Keratinocyte (primary cell): Measurements from ENCODE around the gene NTN1. TPM values are rescaled to one million over a fixed set of nuclear protein-coding genes. Genes with fewer than 3 reads are reported as not detected.

Experiments used
- DNase-seq: peaks from one replicate; pipeline ENCODE4 v3.0.0-alpha.2; 2011; ENCODE audit warnings: low read depth, missing footprints, low spot score
- FAIRE-seq: peaks from 2 replicates; lab custom pipeline; 2011; peaks lifted over from hg19 to GRCh38; lab: Jason Lieb, UNC
- H2AFZ ChIP-seq: 2 replicates; pipeline ENCODE4 v1.6.0; 2012; ENCODE audit warnings: low read length, control low read depth, inconsistent platforms; ENCODE audit not compliant: control insufficient read depth
- H3K27ac ChIP-seq: 2 replicates; pipeline ENCODE4 v1.5.1; 2011; ENCODE audit warnings: low read length; ENCODE audit not compliant: control insufficient read depth, insufficient read depth
- H3K27me3 ChIP-seq: 3 replicates; pipeline ENCODE4 v1.6.0; 2011; ENCODE audit warnings: low read length; ENCODE audit not compliant: control insufficient read depth, insufficient read depth; ENCODE audit errors: extremely low read depth
- H3K36me3 ChIP-seq, 2 experiments: 2 replicates in 1 of 2; 3 replicates in 1 of 2; pipeline ENCODE4 v1.5.1; 2011; ENCODE audit warnings: low read length in 2 of 2, mild to moderate bottlenecking in 1 of 2; ENCODE audit not compliant: control insufficient read depth in 2 of 2, insufficient read depth in 2 of 2; ENCODE audit errors: extremely low read depth in 1 of 2
- H3K4me1 ChIP-seq: 3 replicates; pipeline ENCODE4 v1.5.1; 2011; ENCODE audit warnings: low read length; ENCODE audit not compliant: control insufficient read depth, insufficient read depth; ENCODE audit errors: extremely low read depth
- H3K4me2 ChIP-seq: 3 replicates; pipeline ENCODE4 v1.6.0; 2011; ENCODE audit warnings: low read depth, low read length; ENCODE audit not compliant: control insufficient read depth, insufficient read depth; ENCODE audit errors: extremely low read depth
- H3K4me3 ChIP-seq, 3 experiments: fragments of 200-600 bp in 1 of 3; sonication (generic) in 1 of 3; 2 replicates in 2 of 3; 3 replicates in 1 of 3; pipeline ENCODE4 v1.5.1; 2011 to 2016; ENCODE audit warnings: low read length in 3 of 3, mild to moderate bottlenecking in 3 of 3, control low read depth in 2 of 3, inconsistent platforms in 1 of 3, low read depth in 1 of 3, mixed read lengths in 1 of 3, mixed run types in 1 of 3, moderate library complexity in 1 of 3; ENCODE audit not compliant: control insufficient read depth in 2 of 3, insufficient read depth in 2 of 3; ENCODE audit errors: extremely low read depth in 1 of 3
- H3K79me2 ChIP-seq: 2 replicates; pipeline ENCODE4 v1.6.0; 2012; ENCODE audit warnings: low read length; ENCODE audit not compliant: control insufficient read depth, insufficient read depth
- H3K9ac ChIP-seq: 3 replicates; pipeline ENCODE4 v1.6.0; 2011; ENCODE audit warnings: low read length; ENCODE audit not compliant: control insufficient read depth, insufficient read depth; ENCODE audit errors: extremely low read depth
- H3K9me1 ChIP-seq: 3 replicates; pipeline ENCODE4 v1.6.0; 2011; ENCODE audit warnings: low read length; ENCODE audit not compliant: control insufficient read depth, insufficient read depth; ENCODE audit errors: extremely low read depth
- H3K9me3 ChIP-seq: 2 replicates; pipeline ENCODE4 v1.5.1; 2012; ENCODE audit warnings: low read depth, low read length; ENCODE audit not compliant: control insufficient read depth
- H4K20me1 ChIP-seq: 3 replicates; pipeline ENCODE4 v1.6.0; 2011; ENCODE audit warnings: low read length; ENCODE audit not compliant: control insufficient read depth, insufficient read depth; ENCODE audit errors: extremely low read depth
- CTCF ChIP-seq, 3 experiments: IDR thresholded peaks in 1 of 3; conservative IDR thresholded peaks in 1 of 3; optimal IDR thresholded peaks in 1 of 3; 2 replicates in 2 of 3; 3 replicates in 1 of 3; pipeline versions ENCODE3 to v1.5.1; 2011; ENCODE audit warnings: low read length in 3 of 3, mild to moderate bottlenecking in 3 of 3, moderate library complexity in 2 of 3, control low read depth in 1 of 3, inconsistent platforms in 1 of 3; ENCODE audit not compliant: insufficient read depth in 2 of 3; ENCODE audit errors: extremely low read depth in 1 of 3
- EZH2 ChIP-seq: IDR thresholded peaks from one replicate; pipeline ENCODE4 v1.6.1; 2012; ENCODE audit warnings: inconsistent platforms, mild to moderate bottlenecking, low read length, moderate library complexity
- dilution Hi-C: fragments of 300-500 bp; cut with MboI; formaldehyde crosslinking; loops from one replicate; pipeline ENCODE4 v1.7.0; 2020; ENCODE audit warnings: low sequenced_read_pairs; ENCODE audit not compliant: extremely low pct_ligation_motif_present
- polyA plus RNA-seq, 5 experiments: library from polyadenylated mRNA; depleted of rRNA in 3 of 5; stranded (reverse) in 3 of 5; stranded (forward) in 1 of 5; unstranded in 1 of 5; fragments of >200 nt; gene quantifications; 1 replicate in 1 of 5; 2 replicates in 3 of 5; 3 replicates in 1 of 5; pipeline versions ENCODE4 v1.2.1 to v1.2.3, GENCODE V29; 2011 to 2012; ENCODE audit warnings: missing spikeins in 2 of 5, low read depth in 1 of 5, low replicate concordance in 1 of 5

Gene NTN1
- polyA plus RNA-seq, 1 donor (not counting 4 experiments of a cell fraction or from before 2014, with no cell fraction given): 0.10 TPM

- Histone ChIP-seq H3K9ac (no peak overlapping the region), H3K79me2 (no peaks in the 10 kb centered on the region), H3K36me3 (no peaks in the 10 kb centered on the region), H3K9me3 (no peaks in the 10 kb centered on the region), H3K27me3 (no peaks in the 10 kb centered on the region), H3K27ac (no peak overlapping the region), H3K4me1 (no peaks in the 10 kb centered on the region), H3K4me2 (no peak overlapping the region), H2AFZ (no peak overlapping the region), H3K4me3 (no peak overlapping the region), H3K9me1 (no peaks in the 10 kb centered on the region), H4K20me1 (no peaks in the 10 kb centered on the region)
- dilution Hi-C loops: no loop called here
- no peak for DNase-seq
- no peak for FAIRE-seq
- TF ChIP-seq EZH2 (no peak), CTCF (optimal IDR thresholded peaks at IDR 0.05 in 1 of 3, IDR thresholded peaks at IDR 0.05 in 1 of 3, conservative IDR thresholded peaks at IDR 0.05 in 1 of 3; ENCODE audit: extremely low read depth in 1 of 3, insufficient read depth in 2 of 3, low read length in 3 of 3) (no peak)
Observed at GRCh38 chr17:9138161-9138717, 116.9 kb downstream of the NTN1 start.

- Histone ChIP-seq H3K27me3 (no peaks in the 10 kb centered on the region), H3K4me3 (no peak overlapping the region), H3K79me2 (no peaks in the 10 kb centered on the region), H2AFZ (no peak overlapping the region), H3K9ac (no peak overlapping the region), H3K4me2 (no peak overlapping the region), H3K4me1 (no peaks in the 10 kb centered on the region), H4K20me1 (no peaks in the 10 kb centered on the region), H3K9me1 (no peaks in the 10 kb centered on the region), H3K9me3 (no peaks in the 10 kb centered on the region), H3K27ac (no peak overlapping the region), H3K36me3 (no peaks in the 10 kb centered on the region)
- no peak for FAIRE-seq
- no peak for TF ChIP-seq CTCF (optimal IDR thresholded peaks at IDR 0.05 in 1 of 3, IDR thresholded peaks at IDR 0.05 in 1 of 3, conservative IDR thresholded peaks at IDR 0.05 in 1 of 3; ENCODE audit: extremely low read depth in 1 of 3, insufficient read depth in 2 of 3, low read length in 3 of 3)
- no peak for TF ChIP-seq EZH2
- no peak for DNase-seq
- dilution Hi-C loops: no loop called here
Observed at GRCh38 chr17:9139695-9140094, 118.4 kb downstream of the NTN1 start.
